Neural cell (in vitro differentiated cells): ENCODE data around the gene TLR6.

Experiments
- EP300 ChIP-seq: fragments of 450-650 bp; conservative IDR thresholded peaks from 2 replicates; pipeline ENCODE4 v1.6.1; 2014; ENCODE audit warnings: antibody characterized with exemption, mild to moderate bottlenecking, moderate library complexity; ENCODE audit not compliant: poor library complexity, severe bottlenecking
- EZH2 ChIP-seq: fragments of 200-600, 300-800 bp; shearing (Covaris generic), sonication (generic); IDR thresholded peaks from 2 replicates; pipeline ENCODE4 v1.6.1; 2014; ENCODE audit warnings: antibody characterized with exemption, low read length, borderline replicate concordance, mild to moderate bottlenecking; ENCODE audit not compliant: insufficient read depth, poor library complexity, severe bottlenecking
- MXI1 ChIP-seq: fragments of 450-650 bp; conservative IDR thresholded peaks from 2 replicates; pipeline ENCODE4 v1.6.1; 2014; ENCODE audit warnings: antibody characterized with exemption, mild to moderate bottlenecking; ENCODE audit not compliant: poor library complexity, severe bottlenecking
- POLR2AphosphoS5 ChIP-seq: IDR thresholded peaks from 2 replicates; pipeline ENCODE4 v1.6.1; 2012
- RAD21 ChIP-seq: fragments of 450-650 bp; conservative IDR thresholded peaks from 2 replicates; pipeline ENCODE4 v1.6.1; 2014; ENCODE audit warnings: antibody characterized with exemption, mild to moderate bottlenecking, moderate library complexity
- TAF1 ChIP-seq: IDR thresholded peaks from 2 replicates; pipeline ENCODE4 v1.6.1; 2012; ENCODE audit warnings: low read depth
- TF ChIP-seq, protein P1 (sequence below): fragments of 450-650 bp; IDR thresholded peaks from 2 replicates; pipeline ENCODE4 v1.5.1; 2014; ENCODE audit warnings: antibody characterized with exemption, mild to moderate bottlenecking, moderate library complexity; ENCODE audit not compliant: poor library complexity, severe bottlenecking
- TF ChIP-seq, protein P2 (sequence below): IDR thresholded peaks from 2 replicates; pipeline ENCODE4 v1.6.1; 2012; ENCODE audit warnings: borderline replicate concordance

DNA sequence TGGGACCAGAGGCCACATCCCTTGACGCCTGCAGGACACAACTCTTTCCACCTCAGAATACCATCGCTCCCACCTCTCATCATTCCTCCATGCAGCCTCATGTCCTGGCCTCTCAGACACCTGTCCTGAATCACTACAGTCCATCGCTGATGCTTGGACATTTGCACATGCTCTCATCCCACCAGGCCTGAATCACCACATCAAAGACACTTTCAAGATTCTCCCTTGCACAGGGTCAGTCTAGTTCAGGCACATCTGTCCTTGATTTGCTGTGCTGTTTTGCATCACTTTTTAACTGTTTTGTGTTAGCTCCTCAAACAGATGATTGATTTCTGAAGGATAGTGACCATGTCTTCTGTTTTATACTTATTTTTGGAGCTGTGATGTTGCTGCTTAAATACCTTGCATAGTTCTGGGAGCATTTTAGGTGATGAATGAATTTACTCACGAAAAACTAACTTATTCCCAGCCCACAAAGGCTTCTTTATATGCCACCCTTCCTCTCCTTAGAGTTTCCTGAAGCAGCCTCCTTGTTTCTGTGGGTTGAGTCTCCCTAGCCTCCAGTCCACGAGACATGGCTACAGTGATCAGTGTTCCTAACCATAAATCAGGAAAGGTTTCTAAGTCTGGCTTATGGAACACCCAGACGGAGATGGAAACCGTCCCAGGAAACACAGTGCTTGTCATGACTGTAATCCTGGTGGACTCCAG lies 13.6 kb upstream of the TLR6 start:
- TF ChIP-seq, protein P1, sequence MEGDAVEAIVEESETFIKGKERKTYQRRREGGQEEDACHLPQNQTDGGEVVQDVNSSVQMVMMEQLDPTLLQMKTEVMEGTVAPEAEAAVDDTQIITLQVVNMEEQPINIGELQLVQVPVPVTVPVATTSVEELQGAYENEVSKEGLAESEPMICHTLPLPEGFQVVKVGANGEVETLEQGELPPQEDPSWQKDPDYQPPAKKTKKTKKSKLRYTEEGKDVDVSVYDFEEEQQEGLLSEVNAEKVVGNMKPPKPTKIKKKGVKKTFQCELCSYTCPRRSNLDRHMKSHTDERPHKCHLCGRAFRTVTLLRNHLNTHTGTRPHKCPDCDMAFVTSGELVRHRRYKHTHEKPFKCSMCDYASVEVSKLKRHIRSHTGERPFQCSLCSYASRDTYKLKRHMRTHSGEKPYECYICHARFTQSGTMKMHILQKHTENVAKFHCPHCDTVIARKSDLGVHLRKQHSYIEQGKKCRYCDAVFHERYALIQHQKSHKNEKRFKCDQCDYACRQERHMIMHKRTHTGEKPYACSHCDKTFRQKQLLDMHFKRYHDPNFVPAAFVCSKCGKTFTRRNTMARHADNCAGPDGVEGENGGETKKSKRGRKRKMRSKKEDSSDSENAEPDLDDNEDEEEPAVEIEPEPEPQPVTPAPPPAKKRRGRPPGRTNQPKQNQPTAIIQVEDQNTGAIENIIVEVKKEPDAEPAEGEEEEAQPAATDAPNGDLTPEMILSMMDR = no peak
- TF ChIP-seq EZH2 = no peak
- TF ChIP-seq EP300 = no peak
- TF ChIP-seq, protein P2, sequence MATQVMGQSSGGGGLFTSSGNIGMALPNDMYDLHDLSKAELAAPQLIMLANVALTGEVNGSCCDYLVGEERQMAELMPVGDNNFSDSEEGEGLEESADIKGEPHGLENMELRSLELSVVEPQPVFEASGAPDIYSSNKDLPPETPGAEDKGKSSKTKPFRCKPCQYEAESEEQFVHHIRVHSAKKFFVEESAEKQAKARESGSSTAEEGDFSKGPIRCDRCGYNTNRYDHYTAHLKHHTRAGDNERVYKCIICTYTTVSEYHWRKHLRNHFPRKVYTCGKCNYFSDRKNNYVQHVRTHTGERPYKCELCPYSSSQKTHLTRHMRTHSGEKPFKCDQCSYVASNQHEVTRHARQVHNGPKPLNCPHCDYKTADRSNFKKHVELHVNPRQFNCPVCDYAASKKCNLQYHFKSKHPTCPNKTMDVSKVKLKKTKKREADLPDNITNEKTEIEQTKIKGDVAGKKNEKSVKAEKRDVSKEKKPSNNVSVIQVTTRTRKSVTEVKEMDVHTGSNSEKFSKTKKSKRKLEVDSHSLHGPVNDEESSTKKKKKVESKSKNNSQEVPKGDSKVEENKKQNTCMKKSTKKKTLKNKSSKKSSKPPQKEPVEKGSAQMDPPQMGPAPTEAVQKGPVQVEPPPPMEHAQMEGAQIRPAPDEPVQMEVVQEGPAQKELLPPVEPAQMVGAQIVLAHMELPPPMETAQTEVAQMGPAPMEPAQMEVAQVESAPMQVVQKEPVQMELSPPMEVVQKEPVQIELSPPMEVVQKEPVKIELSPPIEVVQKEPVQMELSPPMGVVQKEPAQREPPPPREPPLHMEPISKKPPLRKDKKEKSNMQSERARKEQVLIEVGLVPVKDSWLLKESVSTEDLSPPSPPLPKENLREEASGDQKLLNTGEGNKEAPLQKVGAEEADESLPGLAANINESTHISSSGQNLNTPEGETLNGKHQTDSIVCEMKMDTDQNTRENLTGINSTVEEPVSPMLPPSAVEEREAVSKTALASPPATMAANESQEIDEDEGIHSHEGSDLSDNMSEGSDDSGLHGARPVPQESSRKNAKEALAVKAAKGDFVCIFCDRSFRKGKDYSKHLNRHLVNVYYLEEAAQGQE = no peak
- TF ChIP-seq POLR2AphosphoS5 = no peak
- no peak for TF ChIP-seq TAF1
- no peak for TF ChIP-seq RAD21
- TF ChIP-seq MXI1 = no peak
